ENCODE results near the gene GALNT17. TPM values are rescaled to one million over a fixed set of nuclear protein-coding genes. Genes with fewer than 3 reads are reported as not detected.

The GALNT17 gene
- total RNA-seq, 4 donors from 2014 or later: 66.0 to 97.9 (median 76.0) TPM

DNA sequence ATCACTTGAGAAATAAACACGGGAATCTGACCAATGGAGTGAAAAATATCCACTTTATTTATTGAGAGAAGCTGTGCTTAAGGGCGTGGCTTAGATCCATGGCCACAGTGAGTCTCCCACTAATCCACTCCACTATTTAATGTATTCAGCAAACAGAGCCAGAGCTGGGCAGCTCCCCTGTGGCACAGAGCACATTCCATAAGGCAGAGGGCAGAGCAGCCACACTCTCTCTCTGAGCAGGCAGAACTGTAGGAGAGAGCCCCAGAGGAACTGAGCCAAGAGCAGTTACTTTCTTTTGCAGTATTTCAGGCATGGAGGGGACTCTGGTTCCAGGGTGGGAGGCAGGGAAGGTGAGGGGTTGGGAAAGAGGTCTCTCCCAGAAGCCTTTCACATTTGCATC is 106.0 kb downstream of the GALNT17 start:
- no peak for DNase-seq (ENCODE audit: low spot score in 2 of 2)
- H3K4me1 ChIP-seq: peaks cover 0 to 45% (median 15%) of the 10 kb centered on the region in 4 donors
- no peaks in the 10 kb centered on the region for H3K27me3 ChIP-seq
- H3K9me3 ChIP-seq: no peaks in the 10 kb centered on the region
- no peak overlapping the region for H3K4me3 ChIP-seq
- TF ChIP-seq EP300 (IDR thresholded peaks at IDR 0.05): peak in 1 of 2 donors; percentile 63
- peak in 1 of 2 donors; percentile 15 for TF ChIP-seq POLR2A (IDR thresholded peaks at IDR 0.05)
- TF ChIP-seq, protein P1, sequence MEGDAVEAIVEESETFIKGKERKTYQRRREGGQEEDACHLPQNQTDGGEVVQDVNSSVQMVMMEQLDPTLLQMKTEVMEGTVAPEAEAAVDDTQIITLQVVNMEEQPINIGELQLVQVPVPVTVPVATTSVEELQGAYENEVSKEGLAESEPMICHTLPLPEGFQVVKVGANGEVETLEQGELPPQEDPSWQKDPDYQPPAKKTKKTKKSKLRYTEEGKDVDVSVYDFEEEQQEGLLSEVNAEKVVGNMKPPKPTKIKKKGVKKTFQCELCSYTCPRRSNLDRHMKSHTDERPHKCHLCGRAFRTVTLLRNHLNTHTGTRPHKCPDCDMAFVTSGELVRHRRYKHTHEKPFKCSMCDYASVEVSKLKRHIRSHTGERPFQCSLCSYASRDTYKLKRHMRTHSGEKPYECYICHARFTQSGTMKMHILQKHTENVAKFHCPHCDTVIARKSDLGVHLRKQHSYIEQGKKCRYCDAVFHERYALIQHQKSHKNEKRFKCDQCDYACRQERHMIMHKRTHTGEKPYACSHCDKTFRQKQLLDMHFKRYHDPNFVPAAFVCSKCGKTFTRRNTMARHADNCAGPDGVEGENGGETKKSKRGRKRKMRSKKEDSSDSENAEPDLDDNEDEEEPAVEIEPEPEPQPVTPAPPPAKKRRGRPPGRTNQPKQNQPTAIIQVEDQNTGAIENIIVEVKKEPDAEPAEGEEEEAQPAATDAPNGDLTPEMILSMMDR (IDR thresholded peaks at IDR 0.05): peak in 3 of 5 experiments; percentile 32 to 58 (median 49)
- H3K27ac ChIP-seq: peak overlapping the region; percentile 37 to 95 (median 86)
- no peaks in the 10 kb centered on the region for H3K36me3 ChIP-seq
- WGBS, 2 donors: 26 to 27% methylated on average over 2 of the region's 2 CpGs

DNA sequence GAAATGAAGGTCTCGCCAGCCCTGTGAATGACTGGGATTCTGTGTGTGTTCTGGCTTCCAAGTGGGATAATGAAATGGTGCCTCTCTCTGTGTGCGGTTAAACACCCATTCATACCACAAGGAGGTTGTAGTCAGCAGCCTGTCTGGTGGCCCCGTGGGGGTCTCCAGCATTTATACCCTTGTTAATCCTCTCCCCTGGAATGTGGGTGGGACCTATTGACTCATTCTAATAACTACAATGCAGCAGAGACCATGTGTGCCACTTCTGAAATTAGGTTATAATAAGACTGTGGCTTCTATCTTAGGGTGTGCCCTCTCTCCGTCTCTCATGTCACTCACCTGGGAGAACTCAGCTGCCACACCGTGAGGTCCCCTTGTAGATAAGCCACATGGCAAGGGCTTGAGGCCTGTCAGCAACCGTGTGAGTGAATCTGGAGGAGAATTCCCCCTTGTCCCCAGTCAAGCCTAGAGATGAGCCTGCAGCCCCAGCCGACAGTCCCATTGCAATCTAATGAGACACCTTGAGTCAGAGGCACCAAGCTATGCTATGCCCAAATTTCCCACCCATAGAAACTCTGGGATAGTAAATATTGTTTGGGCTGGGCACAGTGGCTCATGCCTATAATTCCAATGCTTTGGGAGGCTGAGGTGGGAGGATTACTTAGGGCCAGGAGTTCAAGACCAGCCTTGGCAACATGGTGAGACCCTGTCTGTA is 106.8 kb downstream of the GALNT17 start:
- Histone ChIP-seq H3K9me3 (no peaks in the 10 kb centered on the region), H3K4me3 (no peak overlapping the region), H3K27me3 (no peaks in the 10 kb centered on the region), H3K36me3 (no peaks in the 10 kb centered on the region), H3K4me1 (peaks cover 0 to 47% (median 15%) of the 10 kb centered on the region in 4 donors), H3K27ac (peak overlapping the region; percentile 37 to 95 (median 86))
- no peak for DNase-seq (ENCODE audit: low spot score in 2 of 2)
- TF ChIP-seq, protein P1 (IDR thresholded peaks at IDR 0.05): no peak
- TF ChIP-seq EP300 (IDR thresholded peaks at IDR 0.05) (no peak), POLR2A (IDR thresholded peaks at IDR 0.05) (no peak)
- WGBS, 2 donors: 61 to 67% methylated on average over 5 to 7 of the region's 7 CpGs

DNA sequence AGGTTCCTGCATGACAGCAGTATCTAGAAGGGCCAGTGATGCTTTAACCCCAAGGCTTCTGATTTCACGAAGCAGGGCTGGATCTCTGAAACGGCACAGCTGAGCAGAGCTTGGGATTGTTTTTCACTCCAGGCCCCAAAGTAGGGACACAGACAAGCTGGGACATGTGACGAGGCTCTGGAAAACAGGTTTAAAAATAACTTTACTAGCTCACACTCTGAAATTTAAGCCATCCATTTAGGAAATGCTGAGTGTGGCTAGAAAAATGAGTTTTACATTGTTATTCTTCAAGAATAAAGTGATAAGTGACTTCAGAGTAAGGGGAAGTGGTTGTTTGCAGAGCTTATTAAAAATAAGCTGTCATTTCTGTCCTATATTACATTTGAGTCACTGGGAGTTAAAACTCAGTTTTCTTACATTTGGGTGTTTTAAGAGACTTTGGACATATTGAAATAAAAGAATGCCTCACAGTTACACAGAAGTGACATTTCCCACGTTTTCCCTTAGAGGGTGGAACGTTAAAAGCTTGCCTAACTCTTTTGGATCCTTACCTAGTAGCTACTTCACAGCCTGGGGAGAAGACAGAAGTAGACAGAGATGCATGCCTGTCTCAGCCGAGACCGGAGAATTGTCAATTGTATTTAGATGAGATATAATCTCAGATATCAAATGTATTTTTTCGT is 107.8 kb downstream of the GALNT17 start:
- TF ChIP-seq, protein P1 (IDR thresholded peaks at IDR 0.05): no peak
- TF ChIP-seq EP300 (IDR thresholded peaks at IDR 0.05) (peak in 1 of 2 donors; percentile 15), POLR2A (IDR thresholded peaks at IDR 0.05) (no peak)
- no peaks in the 10 kb centered on the region for H3K36me3 ChIP-seq
- H3K9me3 ChIP-seq: no peaks in the 10 kb centered on the region
- H3K4me1 ChIP-seq: peaks cover 0 to 53% (median 14%) of the 10 kb centered on the region in 4 donors
- 53 to 55% methylated on average over 8 of the region's 8 CpGs for WGBS, 2 donors
- DNase-seq (ENCODE audit: low spot score in 2 of 2): no peak
- H3K4me3 ChIP-seq: no peak overlapping the region
- H3K27ac ChIP-seq: peak overlapping the region; percentile 6 to 95 (median 86)
- H3K27me3 ChIP-seq: no peaks in the 10 kb centered on the region

DNA sequence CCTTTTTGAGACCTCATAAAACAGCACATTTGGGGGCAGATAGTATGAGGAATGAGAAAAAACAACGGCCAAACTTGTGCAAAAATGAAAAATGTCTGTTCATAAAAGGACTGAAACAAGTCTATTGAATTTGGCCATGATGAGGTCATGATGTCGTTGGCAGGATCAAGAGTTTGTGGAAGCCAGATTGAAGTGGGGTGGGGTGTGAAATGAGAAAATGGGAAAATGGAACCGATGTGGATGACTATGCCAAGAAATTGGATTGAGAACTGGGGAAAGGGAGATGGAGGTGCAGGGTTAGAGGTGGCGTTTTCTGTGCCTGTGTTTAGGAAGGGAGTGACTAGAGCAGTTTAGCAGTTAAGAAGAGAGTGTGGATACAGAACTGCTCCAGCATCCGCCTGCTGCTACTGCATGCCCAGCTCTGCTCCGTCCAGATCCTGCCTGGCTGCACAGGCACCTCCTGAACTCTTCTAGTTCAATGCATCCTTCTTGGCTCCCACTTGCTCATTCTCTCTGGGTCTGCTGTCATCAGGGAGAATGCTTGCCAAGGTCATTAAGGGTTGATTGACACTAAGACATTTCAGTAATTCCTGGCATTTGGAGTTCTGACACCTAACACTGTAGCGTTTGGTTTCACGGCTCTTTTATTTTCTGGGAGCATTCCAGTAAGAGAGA is 111.9 kb downstream of the GALNT17 start:
- Histone ChIP-seq H3K9me3 (no peaks in the 10 kb centered on the region), H3K4me3 (no peak overlapping the region), H3K27me3 (no peaks in the 10 kb centered on the region), H3K27ac (peak overlapping the region; percentile 23 to 84 (median 73)), H3K36me3 (no peaks in the 10 kb centered on the region), H3K4me1 (peaks cover 0 to 22% (median 4%) of the 10 kb centered on the region in 4 donors)
- no peak for TF ChIP-seq EP300 (IDR thresholded peaks at IDR 0.05)
- TF ChIP-seq POLR2A (IDR thresholded peaks at IDR 0.05): no peak
- TF ChIP-seq, protein P1 (IDR thresholded peaks at IDR 0.05): no peak
- no peak for DNase-seq (ENCODE audit: low spot score in 2 of 2)
- WGBS, 2 donors: 27 to 28% methylated on average over 8 of the region's 8 CpGs
